Measurements from ENCODE around the gene GPC6. TPM values are rescaled to one million over a fixed set of nuclear protein-coding genes. Genes with fewer than 3 reads are reported as not detected.

The GPC6 gene
- total RNA-seq, 1 donor = 77.8 TPM

DNA sequence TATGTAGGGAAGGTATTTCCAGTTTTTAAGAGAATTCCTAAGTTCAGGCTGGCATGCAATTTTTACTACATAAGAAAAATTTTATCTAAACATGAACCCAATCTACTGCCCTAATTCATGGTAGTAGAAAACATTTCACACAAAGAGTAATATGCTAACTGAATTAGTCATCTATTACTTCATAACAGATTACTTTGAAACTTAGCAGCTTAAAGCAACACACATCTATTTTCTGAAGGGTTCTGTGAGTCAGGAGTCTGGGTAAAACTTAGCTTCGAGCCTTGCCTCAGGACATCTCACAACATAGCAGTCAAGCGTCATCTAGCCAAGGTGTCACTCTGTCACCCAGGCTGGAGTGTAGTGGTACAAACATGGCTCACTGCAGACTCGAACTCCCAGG is 715.4 kb downstream of the GPC6 start:
- TF ChIP-seq, protein P1, sequence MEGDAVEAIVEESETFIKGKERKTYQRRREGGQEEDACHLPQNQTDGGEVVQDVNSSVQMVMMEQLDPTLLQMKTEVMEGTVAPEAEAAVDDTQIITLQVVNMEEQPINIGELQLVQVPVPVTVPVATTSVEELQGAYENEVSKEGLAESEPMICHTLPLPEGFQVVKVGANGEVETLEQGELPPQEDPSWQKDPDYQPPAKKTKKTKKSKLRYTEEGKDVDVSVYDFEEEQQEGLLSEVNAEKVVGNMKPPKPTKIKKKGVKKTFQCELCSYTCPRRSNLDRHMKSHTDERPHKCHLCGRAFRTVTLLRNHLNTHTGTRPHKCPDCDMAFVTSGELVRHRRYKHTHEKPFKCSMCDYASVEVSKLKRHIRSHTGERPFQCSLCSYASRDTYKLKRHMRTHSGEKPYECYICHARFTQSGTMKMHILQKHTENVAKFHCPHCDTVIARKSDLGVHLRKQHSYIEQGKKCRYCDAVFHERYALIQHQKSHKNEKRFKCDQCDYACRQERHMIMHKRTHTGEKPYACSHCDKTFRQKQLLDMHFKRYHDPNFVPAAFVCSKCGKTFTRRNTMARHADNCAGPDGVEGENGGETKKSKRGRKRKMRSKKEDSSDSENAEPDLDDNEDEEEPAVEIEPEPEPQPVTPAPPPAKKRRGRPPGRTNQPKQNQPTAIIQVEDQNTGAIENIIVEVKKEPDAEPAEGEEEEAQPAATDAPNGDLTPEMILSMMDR (IDR thresholded peaks at IDR 0.05; ENCODE audit: extremely low read depth, low read depth, low read length) = no peak

GRCh38 chr13:93945621-93946020 is 719.0 kb downstream of the GPC6 start:
- Histone ChIP-seq H3K36me3 (ENCODE audit: insufficient read depth, low read length) (no peaks in the 10 kb centered on the region), H3K4me1 (ENCODE audit: insufficient read depth, low read length) (no peaks in the 10 kb centered on the region), H3K4me3 (ENCODE audit: insufficient read depth, low read length) (no peak overlapping the region), H3K27ac (ENCODE audit: low read depth, low read length) (no peak overlapping the region), H3K4me2 (ENCODE audit: insufficient read depth, low read length) (no peak overlapping the region), H3K27me3 (ENCODE audit: insufficient read depth, low read length) (no peaks in the 10 kb centered on the region), H3K79me2 (ENCODE audit: insufficient read depth, low read length) (no peaks in the 10 kb centered on the region), H3K9me3 (ENCODE audit: low read depth, low read length) (no peaks in the 10 kb centered on the region), H2AFZ (ENCODE audit: low read length) (no peak overlapping the region), H4K20me1 (ENCODE audit: insufficient read depth, low read length) (no peaks in the 10 kb centered on the region)
- no peak for DNase-seq (ENCODE audit: insufficient read length, low spot score, missing footprints)
- TF ChIP-seq, protein P1 (IDR thresholded peaks at IDR 0.05; ENCODE audit: extremely low read depth, low read depth, low read length) = no peak

More for the DNA sequence above, 715.4 kb downstream of the GPC6 start:
- Histone ChIP-seq H3K27me3 (ENCODE audit: insufficient read depth, low read length) (no peaks in the 10 kb centered on the region), H3K4me1 (ENCODE audit: insufficient read depth, low read length) (no peaks in the 10 kb centered on the region), H4K20me1 (ENCODE audit: insufficient read depth, low read length) (no peaks in the 10 kb centered on the region), H3K9me3 (ENCODE audit: low read depth, low read length) (no peaks in the 10 kb centered on the region), H3K4me3 (ENCODE audit: insufficient read depth, low read length) (no peak overlapping the region), H3K79me2 (ENCODE audit: insufficient read depth, low read length) (no peaks in the 10 kb centered on the region), H3K36me3 (ENCODE audit: insufficient read depth, low read length) (no peaks in the 10 kb centered on the region), H2AFZ (ENCODE audit: low read length) (no peak overlapping the region), H3K4me2 (ENCODE audit: insufficient read depth, low read length) (no peak overlapping the region), H3K27ac (ENCODE audit: low read depth, low read length) (no peak overlapping the region)
- DNase-seq (ENCODE audit: insufficient read length, low spot score, missing footprints) = peak; percentile 50

DNA sequence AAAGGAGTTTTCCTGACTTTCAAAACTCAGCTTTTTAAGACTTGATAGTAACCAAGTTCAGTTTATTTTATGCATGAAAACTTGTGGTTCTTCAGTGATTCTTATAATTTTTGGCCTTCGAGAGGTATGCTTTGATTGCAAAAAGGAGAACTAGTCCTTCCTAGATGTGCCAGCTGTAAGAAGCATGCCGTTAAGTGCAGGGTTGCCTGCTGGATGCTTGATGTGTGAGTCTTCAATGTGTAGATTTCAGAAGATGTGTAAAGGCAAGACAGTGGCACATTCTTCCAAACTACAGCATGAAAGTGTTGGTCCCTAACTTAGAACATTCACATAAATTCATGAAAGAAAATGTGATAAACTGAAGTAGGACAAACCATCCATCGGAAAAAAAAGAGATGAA is 720.4 kb downstream of the GPC6 start:
- Histone ChIP-seq H2AFZ (ENCODE audit: low read length) (no peak overlapping the region), H4K20me1 (ENCODE audit: insufficient read depth, low read length) (no peaks in the 10 kb centered on the region), H3K4me3 (ENCODE audit: insufficient read depth, low read length) (no peak overlapping the region), H3K9me3 (ENCODE audit: low read depth, low read length) (no peaks in the 10 kb centered on the region), H3K79me2 (ENCODE audit: insufficient read depth, low read length) (no peaks in the 10 kb centered on the region), H3K36me3 (ENCODE audit: insufficient read depth, low read length) (no peaks in the 10 kb centered on the region), H3K4me2 (ENCODE audit: insufficient read depth, low read length) (no peak overlapping the region), H3K27ac (ENCODE audit: low read depth, low read length) (no peak overlapping the region), H3K4me1 (ENCODE audit: insufficient read depth, low read length) (no peaks in the 10 kb centered on the region), H3K27me3 (ENCODE audit: insufficient read depth, low read length) (no peaks in the 10 kb centered on the region)
- TF ChIP-seq, protein P1 (IDR thresholded peaks at IDR 0.05; ENCODE audit: extremely low read depth, low read depth, low read length) = no peak
- DNase-seq (ENCODE audit: insufficient read length, low spot score, missing footprints) = no peak

DNA sequence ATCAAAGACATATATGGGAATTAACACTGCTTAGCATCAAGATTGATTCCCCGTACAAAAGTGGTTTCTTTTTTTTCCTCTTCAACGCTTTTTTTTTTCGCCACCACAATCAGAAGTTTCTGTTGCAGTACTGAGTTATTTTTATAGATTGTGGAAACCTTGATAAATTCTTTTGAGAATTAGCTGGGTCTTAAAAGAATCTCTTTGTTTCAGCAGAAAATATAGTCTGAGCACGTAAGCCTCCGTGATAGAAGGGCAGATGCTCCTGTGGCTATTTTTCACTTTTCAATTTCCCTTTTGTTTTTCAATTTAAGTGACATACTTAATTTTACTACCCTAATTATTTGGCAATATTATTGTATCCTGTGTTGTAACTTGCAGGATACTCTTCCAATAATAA is 721.0 kb downstream of the GPC6 start:
- TF ChIP-seq, protein P1 (IDR thresholded peaks at IDR 0.05; ENCODE audit: extremely low read depth, low read depth, low read length) = no peak
- no peaks in the 10 kb centered on the region for H4K20me1 ChIP-seq (ENCODE audit: insufficient read depth, low read length)
- no peak for DNase-seq (ENCODE audit: insufficient read length, low spot score, missing footprints)
- no peak overlapping the region for H3K4me3 ChIP-seq (ENCODE audit: insufficient read depth, low read length)
- H3K36me3 ChIP-seq (ENCODE audit: insufficient read depth, low read length) = no peaks in the 10 kb centered on the region
- H3K79me2 ChIP-seq (ENCODE audit: insufficient read depth, low read length) = no peaks in the 10 kb centered on the region
- H3K9me3 ChIP-seq (ENCODE audit: low read depth, low read length) = no peaks in the 10 kb centered on the region
- H3K27me3 ChIP-seq (ENCODE audit: insufficient read depth, low read length) = no peaks in the 10 kb centered on the region
- no peaks in the 10 kb centered on the region for H3K4me1 ChIP-seq (ENCODE audit: insufficient read depth, low read length)
- H2AFZ ChIP-seq (ENCODE audit: low read length) = no peak overlapping the region
- H3K4me2 ChIP-seq (ENCODE audit: insufficient read depth, low read length) = no peak overlapping the region
- H3K27ac ChIP-seq (ENCODE audit: low read depth, low read length) = no peak overlapping the region

Measured in osteoblast (primary cell).